Breast epithelium (tissue), 3 donors: ENCODE results near the gene DCLK3.

ENCODE experiments used
- POLR2A ChIP-seq: fragments of 450-650 bp; IDR thresholded peaks from one replicate; pipeline ENCODE4 v1.6.1; 2016; ENCODE audit warnings: antibody characterized with exemption, mild to moderate bottlenecking, moderate library complexity
- POLR2AphosphoS5 ChIP-seq, 3 donors: sonication (generic); formaldehyde crosslinking; IDR thresholded peaks; one replicate each; pipeline ENCODE4 v1.6.1; 2017; ENCODE audit warnings: antibody characterized with exemption in 3 of 3
- TF ChIP-seq, protein P1 (sequence below), 3 donors: fragments of 450-650 bp; IDR thresholded peaks; one replicate each; pipeline ENCODE4 v1.5.1; 2016 to 2017; ENCODE audit warnings: antibody characterized with exemption in 3 of 3, mild to moderate bottlenecking in 3 of 3, moderate library complexity in 3 of 3

DNA sequence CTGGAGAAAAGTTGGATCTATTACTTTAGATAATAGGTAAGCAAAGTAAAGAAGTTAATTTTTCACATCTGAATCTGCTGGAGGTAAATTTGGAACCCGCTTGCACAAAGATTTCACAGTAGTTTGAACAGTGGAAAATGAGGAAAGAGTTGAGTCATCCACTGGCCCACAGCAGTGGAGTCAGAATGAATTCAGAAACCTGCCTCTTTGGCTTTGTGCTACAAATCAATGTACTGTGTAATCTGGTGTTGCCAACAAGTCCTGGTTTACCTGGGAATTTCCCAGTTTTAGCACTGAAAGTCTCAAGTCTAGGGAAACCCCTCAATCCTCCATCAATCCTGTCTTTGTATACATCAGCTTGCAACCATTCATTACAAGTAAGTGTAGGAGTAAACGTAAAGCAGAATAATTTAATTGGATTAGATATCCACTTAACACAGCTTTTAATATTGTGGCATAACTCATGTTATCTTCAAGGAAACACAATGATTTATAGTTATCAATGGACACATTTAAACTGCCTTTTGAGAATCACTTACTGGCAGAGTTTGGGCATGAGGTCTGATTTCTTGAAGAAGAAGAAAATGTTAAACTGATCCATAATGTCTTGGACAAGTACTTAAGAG, 100.6 kb downstream of the DCLK3 start:
- TF ChIP-seq, protein P1, sequence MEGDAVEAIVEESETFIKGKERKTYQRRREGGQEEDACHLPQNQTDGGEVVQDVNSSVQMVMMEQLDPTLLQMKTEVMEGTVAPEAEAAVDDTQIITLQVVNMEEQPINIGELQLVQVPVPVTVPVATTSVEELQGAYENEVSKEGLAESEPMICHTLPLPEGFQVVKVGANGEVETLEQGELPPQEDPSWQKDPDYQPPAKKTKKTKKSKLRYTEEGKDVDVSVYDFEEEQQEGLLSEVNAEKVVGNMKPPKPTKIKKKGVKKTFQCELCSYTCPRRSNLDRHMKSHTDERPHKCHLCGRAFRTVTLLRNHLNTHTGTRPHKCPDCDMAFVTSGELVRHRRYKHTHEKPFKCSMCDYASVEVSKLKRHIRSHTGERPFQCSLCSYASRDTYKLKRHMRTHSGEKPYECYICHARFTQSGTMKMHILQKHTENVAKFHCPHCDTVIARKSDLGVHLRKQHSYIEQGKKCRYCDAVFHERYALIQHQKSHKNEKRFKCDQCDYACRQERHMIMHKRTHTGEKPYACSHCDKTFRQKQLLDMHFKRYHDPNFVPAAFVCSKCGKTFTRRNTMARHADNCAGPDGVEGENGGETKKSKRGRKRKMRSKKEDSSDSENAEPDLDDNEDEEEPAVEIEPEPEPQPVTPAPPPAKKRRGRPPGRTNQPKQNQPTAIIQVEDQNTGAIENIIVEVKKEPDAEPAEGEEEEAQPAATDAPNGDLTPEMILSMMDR (IDR thresholded peaks at IDR 0.05): no peak
- TF ChIP-seq POLR2AphosphoS5 (IDR thresholded peaks at IDR 0.05) (no peak), POLR2A (no peak)
